GM18861 (cell line): Measurements from ENCODE around the gene MAML3.

Experiments
- ATAC-seq: cut with Tn5 transposase; IDR thresholded peaks from one replicate; pipeline ENCODE4 v1.9.1; 2021; ENCODE audit not compliant: unreplicated experiment

Gene MAML3

GRCh38 chr4:139672732-139673131 lies 481.3 kb downstream of the MAML3 start:
- no peak for ATAC-seq

- no peak for ATAC-seq
These were observed 481.8 kb downstream of the MAML3 start for GRCh38 chr4:139672215-139672614.

- no peak for ATAC-seq
These were observed 483.2 kb downstream of the MAML3 start for GRCh38 chr4:139670775-139671174.

GRCh38 chr4:139669890-139670289 lies 484.1 kb downstream of the MAML3 start:
- no peak for ATAC-seq

- ATAC-seq, result no peak
These were observed 484.6 kb downstream of the MAML3 start for GRCh38 chr4:139669335-139669734.

- ATAC-seq, result no peak
These were observed 485.3 kb downstream of the MAML3 start for GRCh38 chr4:139668658-139669201.

- no peak for ATAC-seq
These were observed 485.9 kb downstream of the MAML3 start for GRCh38 chr4:139668036-139668435.
